ENCODE data around the gene MTM1.

MTM1 gene

DNA sequence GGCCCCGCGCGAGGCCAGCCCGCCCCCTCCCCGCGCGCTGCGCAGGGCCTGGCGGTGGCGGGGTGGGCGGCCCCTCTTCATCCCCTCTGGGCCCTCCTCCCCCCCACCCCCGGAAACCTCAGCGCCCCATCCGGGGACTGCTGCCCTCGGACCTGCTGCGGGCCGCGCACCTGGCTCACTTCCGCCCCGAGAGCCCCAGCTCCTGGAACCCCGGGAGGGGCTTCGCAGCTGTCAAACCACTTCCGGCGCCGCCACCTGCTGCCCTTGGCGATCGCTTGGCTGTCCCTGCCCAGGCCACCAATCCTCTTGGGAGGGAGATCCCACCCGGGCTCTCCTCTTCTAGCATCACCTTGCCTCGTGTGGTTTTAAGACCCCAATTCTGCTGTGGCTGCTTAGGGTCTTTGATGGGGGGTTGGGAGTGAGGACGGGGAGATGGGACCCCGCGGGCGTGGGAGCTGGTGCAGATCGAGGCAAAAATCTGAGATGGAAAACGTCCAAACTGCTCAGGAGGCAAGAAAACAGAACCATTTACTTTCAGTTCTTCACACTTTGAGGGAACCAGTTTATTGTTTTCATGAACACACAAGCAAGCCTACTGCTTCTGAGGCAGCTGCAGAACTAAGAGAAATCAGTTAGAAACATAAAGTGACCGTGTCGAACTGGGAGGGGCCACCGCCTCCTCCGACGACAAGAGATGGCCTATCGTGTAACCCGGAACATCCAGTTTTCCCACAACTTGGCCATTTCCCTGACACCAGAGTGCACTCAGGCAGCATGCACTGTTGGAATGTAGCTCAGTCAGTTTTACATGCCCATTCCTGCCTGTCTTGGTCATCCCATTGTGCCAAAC, 125.5 kb downstream of the MTM1 start:
- TF ChIP-seq, protein P1, sequence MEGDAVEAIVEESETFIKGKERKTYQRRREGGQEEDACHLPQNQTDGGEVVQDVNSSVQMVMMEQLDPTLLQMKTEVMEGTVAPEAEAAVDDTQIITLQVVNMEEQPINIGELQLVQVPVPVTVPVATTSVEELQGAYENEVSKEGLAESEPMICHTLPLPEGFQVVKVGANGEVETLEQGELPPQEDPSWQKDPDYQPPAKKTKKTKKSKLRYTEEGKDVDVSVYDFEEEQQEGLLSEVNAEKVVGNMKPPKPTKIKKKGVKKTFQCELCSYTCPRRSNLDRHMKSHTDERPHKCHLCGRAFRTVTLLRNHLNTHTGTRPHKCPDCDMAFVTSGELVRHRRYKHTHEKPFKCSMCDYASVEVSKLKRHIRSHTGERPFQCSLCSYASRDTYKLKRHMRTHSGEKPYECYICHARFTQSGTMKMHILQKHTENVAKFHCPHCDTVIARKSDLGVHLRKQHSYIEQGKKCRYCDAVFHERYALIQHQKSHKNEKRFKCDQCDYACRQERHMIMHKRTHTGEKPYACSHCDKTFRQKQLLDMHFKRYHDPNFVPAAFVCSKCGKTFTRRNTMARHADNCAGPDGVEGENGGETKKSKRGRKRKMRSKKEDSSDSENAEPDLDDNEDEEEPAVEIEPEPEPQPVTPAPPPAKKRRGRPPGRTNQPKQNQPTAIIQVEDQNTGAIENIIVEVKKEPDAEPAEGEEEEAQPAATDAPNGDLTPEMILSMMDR (IDR thresholded peaks at IDR 0.05; ENCODE audit: insufficient read depth, low read depth, low read length, missing control alignments) = no peak
- peak overlapping the region; percentile 56 for H3K4me3 ChIP-seq (ENCODE audit: low read length)
- DNase-seq (ENCODE audit: low read depth) = peak; percentile 95

DNA sequence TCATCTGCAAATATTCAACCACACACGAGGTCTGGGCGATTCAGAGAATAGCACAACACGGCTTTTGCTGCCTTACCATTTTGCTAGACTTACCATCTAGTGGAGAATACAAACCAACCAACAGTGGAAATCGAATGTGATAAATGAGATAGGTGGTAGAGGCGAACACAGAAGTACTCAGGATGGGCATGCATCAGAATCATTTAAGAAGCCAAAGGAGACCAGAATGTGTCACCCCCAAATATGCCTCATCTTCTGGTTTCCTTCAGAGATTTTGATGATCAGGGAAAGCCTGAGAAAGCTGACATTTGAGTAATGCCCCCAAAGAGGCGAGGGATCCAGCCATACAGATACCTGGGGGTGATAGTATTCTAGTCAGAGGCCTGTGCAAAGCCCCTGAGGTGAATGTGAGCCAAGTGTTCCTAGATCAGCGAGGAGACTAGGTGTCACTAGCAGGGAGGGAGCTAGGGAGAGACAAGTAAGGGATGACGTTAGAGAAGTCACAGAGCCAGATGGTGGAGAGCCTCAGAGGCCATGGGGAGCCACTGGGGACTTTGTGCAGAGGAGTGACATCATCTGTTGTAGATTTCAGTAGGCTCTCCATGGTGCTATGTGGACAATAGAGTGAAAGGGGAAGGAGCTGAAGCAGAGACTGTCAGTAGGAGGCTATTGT, 126.5 kb downstream of the MTM1 start:
- TF ChIP-seq, protein P1 (IDR thresholded peaks at IDR 0.05; ENCODE audit: insufficient read depth, low read depth, low read length, missing control alignments) = no peak
- peak; percentile 5 for DNase-seq (ENCODE audit: low read depth)
- peak overlapping the region; percentile 56 for H3K4me3 ChIP-seq (ENCODE audit: low read length)

DNA sequence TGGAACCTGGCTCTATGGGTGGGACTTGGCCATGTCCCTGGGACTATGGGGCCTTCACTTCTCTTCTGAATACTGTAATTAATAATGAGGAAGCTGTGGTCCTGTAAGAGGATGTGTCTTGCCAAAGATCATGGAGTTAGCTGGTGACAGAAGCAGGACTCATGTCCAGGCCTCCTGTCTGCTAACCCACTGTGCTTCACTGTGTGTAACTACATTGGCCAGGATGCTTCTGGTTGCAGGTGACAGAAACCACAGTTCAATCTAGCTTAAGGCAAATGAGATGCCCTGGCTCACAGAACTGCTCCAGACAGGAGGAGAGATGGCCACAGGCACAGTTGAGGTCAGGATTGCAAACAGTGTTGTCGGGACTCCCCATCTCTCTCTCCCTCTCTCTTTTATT, 127.9 kb downstream of the MTM1 start:
- DNase-seq (ENCODE audit: low read depth) = no peak
- no peak overlapping the region for H3K4me3 ChIP-seq (ENCODE audit: low read length)
- TF ChIP-seq, protein P1 (IDR thresholded peaks at IDR 0.05; ENCODE audit: insufficient read depth, low read depth, low read length, missing control alignments) = no peak

DNA sequence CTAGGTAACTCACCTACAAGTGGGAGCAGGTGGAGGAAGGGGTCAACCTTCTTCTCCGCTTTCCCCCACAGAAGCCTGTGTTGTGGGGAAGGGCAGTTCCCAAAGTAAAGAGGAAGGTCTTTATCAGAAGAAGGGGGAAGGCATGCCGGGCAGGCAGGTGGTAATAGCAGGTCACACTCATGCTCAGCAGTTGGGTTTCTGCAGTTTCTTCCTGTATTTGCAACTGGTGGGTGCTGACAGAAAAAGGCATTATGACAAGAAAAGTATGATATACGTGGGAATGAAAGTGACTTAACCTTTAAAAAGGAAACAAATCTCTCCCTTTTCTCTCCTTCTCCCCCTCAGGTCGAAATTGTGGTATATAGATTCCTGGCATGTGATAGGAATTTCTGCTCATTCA, 128.4 kb downstream of the MTM1 start:
- TF ChIP-seq, protein P1 (IDR thresholded peaks at IDR 0.05; ENCODE audit: insufficient read depth, low read depth, low read length, missing control alignments) = no peak
- no peak for DNase-seq (ENCODE audit: low read depth)
- no peak overlapping the region for H3K4me3 ChIP-seq (ENCODE audit: low read length)

DNA sequence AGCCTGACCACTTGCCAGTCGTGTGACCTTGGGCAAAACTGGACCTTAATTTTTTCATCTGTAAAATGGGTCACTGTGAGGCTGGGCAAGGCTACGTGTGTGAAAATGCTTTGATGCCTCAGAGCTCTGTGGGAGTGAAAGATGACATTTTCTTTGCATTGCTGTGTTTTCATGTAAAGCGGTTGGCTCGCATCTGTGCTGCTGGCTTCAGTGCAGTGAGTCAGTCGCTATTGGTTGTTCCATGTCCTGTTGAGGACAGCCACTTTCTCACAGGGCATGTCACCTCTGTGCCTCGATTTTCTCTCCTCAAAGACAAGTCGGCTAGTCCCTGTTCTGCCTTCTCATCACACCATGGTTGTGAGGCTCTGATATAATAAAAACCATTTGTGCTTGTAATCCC, 129.2 kb downstream of the MTM1 start:
- TF ChIP-seq, protein P1 (IDR thresholded peaks at IDR 0.05; ENCODE audit: insufficient read depth, low read depth, low read length, missing control alignments) = no peak
- no peak overlapping the region for H3K4me3 ChIP-seq (ENCODE audit: low read length)
- no peak for DNase-seq (ENCODE audit: low read depth)

DNA sequence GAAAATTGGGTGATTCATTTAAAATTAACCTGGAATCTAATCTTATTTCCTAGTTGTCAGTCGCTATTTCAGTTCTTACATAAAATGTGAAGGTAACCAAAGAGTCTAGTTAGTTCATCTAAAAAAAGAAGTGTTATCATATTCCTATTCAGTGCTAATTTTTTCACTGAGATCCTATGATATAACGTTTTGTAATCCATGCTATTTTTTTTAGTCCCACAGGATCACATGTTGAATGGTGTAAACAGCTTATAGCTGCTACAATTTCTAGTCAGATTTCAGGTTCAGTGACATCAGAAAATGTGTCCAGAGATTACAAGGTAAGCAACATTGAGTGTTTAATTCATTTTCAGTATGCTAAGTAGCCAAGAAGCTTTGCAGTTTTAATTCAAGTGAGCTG, 130.6 kb downstream of the MTM1 start:
- H3K4me3 ChIP-seq (ENCODE audit: low read length) = no peak overlapping the region
- no peak for DNase-seq (ENCODE audit: low read depth)
- TF ChIP-seq, protein P1 (IDR thresholded peaks at IDR 0.05; ENCODE audit: insufficient read depth, low read depth, low read length, missing control alignments) = no peak

Measured in epithelial cell of esophagus (primary cell).